ENCODE results near the gene AP5S1.

Gene AP5S1

GRCh38 chr20:3800256-3800877 is 20.0 kb upstream of the AP5S1 start:
- Histone ChIP-seq H2BK5ac (ENCODE audit: low read depth, low read length, poor library complexity, severe bottlenecking) (no peak overlapping the region), H3K9ac (ENCODE audit: low read length) (no peak overlapping the region), H3K9me3 (ENCODE audit: control insufficient read depth, low read length) (no peaks in the 10 kb centered on the region), H2AFZ (ENCODE audit: low read depth, low read length) (no peak overlapping the region), H2BK15ac (ENCODE audit: low read depth, poor library complexity, severe bottlenecking) (no peak overlapping the region), H3K4me3 (ENCODE audit: insufficient read depth in 1 of 2, low read depth in 1 of 2, low read length in 2 of 2) (no peak overlapping the region), H4K8ac (ENCODE audit: low read length) (peak overlapping the region; percentile 66), H2BK120ac (ENCODE audit: low read depth, low read length) (no peak overlapping the region), H3K36me3 (ENCODE audit: control insufficient read depth in 1 of 2, insufficient read depth in 2 of 2, low read depth in 1 of 2, low read length in 2 of 2) (peaks cover 65 to 80% of the 10 kb centered on the region in 2 experiments), H3K27ac (ENCODE audit: low read length, poor library complexity, severe bottlenecking) (no peak overlapping the region), H3K14ac (ENCODE audit: low read length in 2 of 2) (no peak overlapping the region), H3K4me1 (ENCODE audit: control insufficient read depth, insufficient read depth, low read depth, low read length) (peaks cover 37% of the 10 kb centered on the region), H3K23ac (ENCODE audit: low read length in 2 of 2) (peak overlapping the region in 1 of 2 experiments; percentile 2), H3K27me3 (ENCODE audit: control insufficient read depth in 1 of 2, insufficient read depth in 1 of 2, low read length in 2 of 2) (no peaks in the 10 kb centered on the region), H3K4me2 (ENCODE audit: low read length, poor library complexity, severe bottlenecking) (no peak overlapping the region), H3K4ac (ENCODE audit: low read depth in 1 of 2, low read length in 2 of 2) (peak overlapping the region in 1 of 2 experiments; percentile 29), H2AK5ac (ENCODE audit: low read length, severe bottlenecking) (peak overlapping the region; percentile 10), H2BK12ac (ENCODE audit: low read length in 2 of 2) (no peak overlapping the region), H3K79me1 (replicated peaks; ENCODE audit: low read length, poor library complexity, severe bottlenecking) (peaks cover 30% of the 10 kb centered on the region), H3K18ac (ENCODE audit: low read depth in 1 of 2, low read length in 2 of 2) (peak overlapping the region in 1 of 2 experiments; percentile 28), H4K91ac (ENCODE audit: low read length) (peak overlapping the region; percentile 3)
- no peak for DNase-seq
- WGBS: 95% methylated on average over 18 of the region's 18 CpGs

GRCh38 chr20:3800878-3801260 is 19.5 kb upstream of the AP5S1 start:
- Histone ChIP-seq H3K4me2 (ENCODE audit: low read length, poor library complexity, severe bottlenecking) (no peak overlapping the region), H3K4me3 (ENCODE audit: insufficient read depth in 1 of 2, low read depth in 1 of 2, low read length in 2 of 2) (no peak overlapping the region), H3K4ac (ENCODE audit: low read depth in 1 of 2, low read length in 2 of 2) (no peak overlapping the region), H3K9ac (ENCODE audit: low read length) (peak overlapping the region; percentile 25), H4K8ac (ENCODE audit: low read length) (peak overlapping the region; percentile 5), H3K18ac (ENCODE audit: low read depth in 1 of 2, low read length in 2 of 2) (no peak overlapping the region), H2AK5ac (ENCODE audit: low read length, severe bottlenecking) (no peak overlapping the region), H4K91ac (ENCODE audit: low read length) (peak overlapping the region; percentile 3), H3K4me1 (ENCODE audit: control insufficient read depth, insufficient read depth, low read depth, low read length) (peaks cover 37% of the 10 kb centered on the region), H2BK12ac (ENCODE audit: low read length in 2 of 2) (peak overlapping the region in 1 of 2 experiments; percentile 12), H3K14ac (ENCODE audit: low read length in 2 of 2) (no peak overlapping the region), H2BK15ac (ENCODE audit: low read depth, poor library complexity, severe bottlenecking) (no peak overlapping the region), H3K9me3 (ENCODE audit: control insufficient read depth, low read length) (no peaks in the 10 kb centered on the region), H2AFZ (ENCODE audit: low read depth, low read length) (no peak overlapping the region), H2BK5ac (ENCODE audit: low read depth, low read length, poor library complexity, severe bottlenecking) (no peak overlapping the region), H3K36me3 (ENCODE audit: control insufficient read depth in 1 of 2, insufficient read depth in 2 of 2, low read depth in 1 of 2, low read length in 2 of 2) (peaks cover 69 to 85% of the 10 kb centered on the region in 2 experiments), H3K23ac (ENCODE audit: low read length in 2 of 2) (no peak overlapping the region), H2BK120ac (ENCODE audit: low read depth, low read length) (no peak overlapping the region), H3K27ac (ENCODE audit: low read length, poor library complexity, severe bottlenecking) (no peak overlapping the region), H3K27me3 (ENCODE audit: control insufficient read depth in 1 of 2, insufficient read depth in 1 of 2, low read length in 2 of 2) (no peaks in the 10 kb centered on the region), H3K79me1 (replicated peaks; ENCODE audit: low read length, poor library complexity, severe bottlenecking) (peaks cover 30% of the 10 kb centered on the region)
- DNase-seq: no peak
- over 99% methylated on average over 8 of the region's 8 CpGs for WGBS

- Histone ChIP-seq H2AK5ac (ENCODE audit: low read length, severe bottlenecking) (no peak overlapping the region), H2BK120ac (ENCODE audit: low read depth, low read length) (no peak overlapping the region), H2BK5ac (ENCODE audit: low read depth, low read length, poor library complexity, severe bottlenecking) (no peak overlapping the region), H3K9ac (ENCODE audit: low read length) (peak overlapping the region; percentile 25), H3K4me3 (ENCODE audit: insufficient read depth in 1 of 2, low read depth in 1 of 2, low read length in 2 of 2) (no peak overlapping the region), H3K23ac (ENCODE audit: low read length in 2 of 2) (no peak overlapping the region), H4K91ac (ENCODE audit: low read length) (no peak overlapping the region), H2BK15ac (ENCODE audit: low read depth, poor library complexity, severe bottlenecking) (no peak overlapping the region), H3K27me3 (ENCODE audit: control insufficient read depth in 1 of 2, insufficient read depth in 1 of 2, low read length in 2 of 2) (no peaks in the 10 kb centered on the region), H3K4ac (ENCODE audit: low read depth in 1 of 2, low read length in 2 of 2) (no peak overlapping the region), H3K4me2 (ENCODE audit: low read length, poor library complexity, severe bottlenecking) (no peak overlapping the region), H3K18ac (ENCODE audit: low read depth in 1 of 2, low read length in 2 of 2) (no peak overlapping the region), H3K14ac (ENCODE audit: low read length in 2 of 2) (no peak overlapping the region), H2AFZ (ENCODE audit: low read depth, low read length) (no peak overlapping the region), H3K36me3 (ENCODE audit: control insufficient read depth in 1 of 2, insufficient read depth in 2 of 2, low read depth in 1 of 2, low read length in 2 of 2) (peaks cover 69 to 89% of the 10 kb centered on the region in 2 experiments), H3K27ac (ENCODE audit: low read length, poor library complexity, severe bottlenecking) (no peak overlapping the region), H4K8ac (ENCODE audit: low read length) (no peak overlapping the region), H3K9me3 (ENCODE audit: control insufficient read depth, low read length) (no peaks in the 10 kb centered on the region), H3K4me1 (ENCODE audit: control insufficient read depth, insufficient read depth, low read depth, low read length) (peaks cover 41% of the 10 kb centered on the region), H3K79me1 (replicated peaks; ENCODE audit: low read length, poor library complexity, severe bottlenecking) (peaks cover 30% of the 10 kb centered on the region), H2BK12ac (ENCODE audit: low read length in 2 of 2) (no peak overlapping the region)
- DNase-seq: no peak
- WGBS: 97% methylated on average over 3 of the region's 4 CpGs
These were observed 19.0 kb upstream of the AP5S1 start for GRCh38 chr20:3801299-3801698.

- Histone ChIP-seq H3K9me3 (ENCODE audit: control insufficient read depth, low read length) (no peaks in the 10 kb centered on the region), H2BK12ac (ENCODE audit: low read length in 2 of 2) (no peak overlapping the region), H3K4me2 (ENCODE audit: low read length, poor library complexity, severe bottlenecking) (no peak overlapping the region), H3K18ac (ENCODE audit: low read depth in 1 of 2, low read length in 2 of 2) (no peak overlapping the region), H2BK5ac (ENCODE audit: low read depth, low read length, poor library complexity, severe bottlenecking) (no peak overlapping the region), H3K36me3 (ENCODE audit: control insufficient read depth in 1 of 2, insufficient read depth in 2 of 2, low read depth in 1 of 2, low read length in 2 of 2) (peaks cover 69 to 89% of the 10 kb centered on the region in 2 experiments), H3K4me3 (ENCODE audit: insufficient read depth in 1 of 2, low read depth in 1 of 2, low read length in 2 of 2) (no peak overlapping the region), H3K4me1 (ENCODE audit: control insufficient read depth, insufficient read depth, low read depth, low read length) (peaks cover 35% of the 10 kb centered on the region), H3K14ac (ENCODE audit: low read length in 2 of 2) (no peak overlapping the region), H3K4ac (ENCODE audit: low read depth in 1 of 2, low read length in 2 of 2) (no peak overlapping the region), H2BK120ac (ENCODE audit: low read depth, low read length) (no peak overlapping the region), H3K9ac (ENCODE audit: low read length) (no peak overlapping the region), H3K23ac (ENCODE audit: low read length in 2 of 2) (no peak overlapping the region), H2BK15ac (ENCODE audit: low read depth, poor library complexity, severe bottlenecking) (no peak overlapping the region), H4K91ac (ENCODE audit: low read length) (peak overlapping the region; percentile 2), H4K8ac (ENCODE audit: low read length) (no peak overlapping the region), H3K79me1 (replicated peaks; ENCODE audit: low read length, poor library complexity, severe bottlenecking) (peaks cover 26% of the 10 kb centered on the region), H2AFZ (ENCODE audit: low read depth, low read length) (no peak overlapping the region), H3K27ac (ENCODE audit: low read length, poor library complexity, severe bottlenecking) (no peak overlapping the region), H3K27me3 (ENCODE audit: control insufficient read depth in 1 of 2, insufficient read depth in 1 of 2, low read length in 2 of 2) (no peaks in the 10 kb centered on the region), H2AK5ac (ENCODE audit: low read length, severe bottlenecking) (no peak overlapping the region)
- WGBS: 98% methylated on average over 13 of the region's 13 CpGs
- DNase-seq: no peak
These were observed 18.5 kb upstream of the AP5S1 start for GRCh38 chr20:3801846-3802245.
